Liver (tissue), 9 donors: ENCODE data around the gene COL26A1. TPM values are rescaled to one million over a fixed set of nuclear protein-coding genes. Genes with fewer than 3 reads are reported as not detected.

Experiments
- DNase-seq: peaks from one replicate; pipeline ENCODE4 v3.0.0-alpha.2; 2017; ENCODE audit warnings: low spot score
- H3K27ac ChIP-seq, 2 donors: one replicate each; pipeline ENCODE4 v1.7.0; 2013; ENCODE audit warnings: inconsistent platforms in 2 of 2, low read length in 2 of 2, control low read depth in 1 of 2, low read depth in 1 of 2, mild to moderate bottlenecking in 1 of 2
- H3K27me3 ChIP-seq, 4 donors: one replicate each; pipeline versions ENCODE4 v1.6.1 to v1.7.0; 2013; ENCODE audit warnings: low read length in 3 of 4, inconsistent platforms in 1 of 4, mild to moderate bottlenecking in 1 of 4, moderate library complexity in 1 of 4; ENCODE audit not compliant: control insufficient read depth in 4 of 4, insufficient read depth in 4 of 4
- H3K36me3 ChIP-seq, 4 donors: one replicate each; pipeline versions ENCODE4 v1.6.1 to v1.7.0; 2013; ENCODE audit warnings: low read length in 3 of 4, mild to moderate bottlenecking in 3 of 4, low read depth in 1 of 4, moderate library complexity in 1 of 4; ENCODE audit not compliant: control insufficient read depth in 4 of 4, insufficient read depth in 3 of 4
- H3K4me1 ChIP-seq, 4 donors: one replicate each; pipeline versions ENCODE4 v1.6.1 to v1.7.0; 2013; ENCODE audit warnings: low read length in 3 of 4, mild to moderate bottlenecking in 3 of 4, moderate library complexity in 1 of 4; ENCODE audit not compliant: control insufficient read depth in 4 of 4, insufficient read depth in 4 of 4
- H3K4me3 ChIP-seq, 3 donors: one replicate each; pipeline versions ENCODE4 v1.6.1 to v1.7.0; 2013; ENCODE audit warnings: low read length in 3 of 3, control low read depth in 1 of 3, low read depth in 1 of 3, mild to moderate bottlenecking in 1 of 3
- H3K9ac ChIP-seq, 2 donors: one replicate each; pipeline ENCODE4 v1.7.0; 2013; ENCODE audit warnings: low read length in 2 of 2, mild to moderate bottlenecking in 2 of 2, moderate library complexity in 2 of 2, control low read depth in 1 of 2, low read depth in 1 of 2
- H3K9me3 ChIP-seq, 4 donors: one replicate each; pipeline versions ENCODE4 v1.6.1 to v1.7.0; 2013; ENCODE audit warnings: low read length in 3 of 4; ENCODE audit not compliant: control insufficient read depth in 4 of 4
- CTCF ChIP-seq: fragments of 150-350 bp; IDR thresholded peaks from 2 replicates; pipeline ENCODE4 v1.5.1; 2017; ENCODE audit warnings: improper control_type of control experiment, low read depth, low read length; ENCODE audit not compliant: missing input control
- EGR1 ChIP-seq, 2 donors: IDR thresholded peaks; 2 replicates each; pipeline ENCODE4 v1.6.1; 2016 to 2018; ENCODE audit warnings: antibody characterized with exemption in 2 of 2, low read depth in 2 of 2
- FOXA1 ChIP-seq: IDR thresholded peaks from 2 replicates; pipeline ENCODE4 v1.6.1; 2016; ENCODE audit warnings: antibody characterized with exemption
- GABPA ChIP-seq, 2 donors: IDR thresholded peaks in 1 of 2; conservative IDR thresholded peaks in 1 of 2; 2 replicates each; pipeline ENCODE4 v1.6.1; 2016; ENCODE audit warnings: antibody characterized with exemption in 2 of 2, mild to moderate bottlenecking in 1 of 2, moderate library complexity in 1 of 2
- HNF4A ChIP-seq, 2 donors: conservative IDR thresholded peaks; 2 replicates each; pipeline ENCODE4 v1.6.1; 2016; ENCODE audit warnings: antibody characterized with exemption in 2 of 2, mild to moderate bottlenecking in 2 of 2
- HNF4G ChIP-seq: IDR thresholded peaks from 2 replicates; pipeline ENCODE4 v1.6.1; 2016; ENCODE audit warnings: antibody characterized with exemption
- JUND ChIP-seq, 2 donors: IDR thresholded peaks; 2 replicates each; pipeline ENCODE4 v1.6.1; 2016; ENCODE audit warnings: antibody characterized with exemption in 2 of 2
- NR2F2 ChIP-seq: IDR thresholded peaks from 2 replicates; pipeline ENCODE4 v1.6.1; 2016; ENCODE audit warnings: antibody characterized with exemption
- RAD21 ChIP-seq, 2 donors: IDR thresholded peaks; 2 replicates each; pipeline ENCODE4 v1.6.1; 2016; ENCODE audit warnings: antibody characterized with exemption in 2 of 2, mild to moderate bottlenecking in 2 of 2
- RXRA ChIP-seq, 2 donors: IDR thresholded peaks; 2 replicates each; pipeline ENCODE4 v1.6.1; 2017 to 2018; ENCODE audit warnings: antibody characterized with exemption in 2 of 2, mild to moderate bottlenecking in 1 of 2
- SP1 ChIP-seq: IDR thresholded peaks from 2 replicates; pipeline ENCODE4 v1.6.1; 2018; ENCODE audit warnings: antibody characterized with exemption, mild to moderate bottlenecking
- TAF1 ChIP-seq: conservative IDR thresholded peaks from 2 replicates; pipeline ENCODE4 v1.6.1; 2016; ENCODE audit warnings: antibody characterized with exemption, mild to moderate bottlenecking
- YY1 ChIP-seq: IDR thresholded peaks from 2 replicates; pipeline ENCODE4 v1.6.1; 2016; ENCODE audit warnings: antibody characterized with exemption, mild to moderate bottlenecking
- ZBTB33 ChIP-seq: IDR thresholded peaks from 2 replicates; pipeline ENCODE4 v1.6.1; 2016; ENCODE audit warnings: antibody characterized with exemption
- WGBS: extraction: QIAGEN DNeasy Blood & Tissue Kit; methylation state at CpG from one replicate; pipeline ENCODE4 v1.1.7; 2013; 5-methylcytosine and 5-hydroxymethylcytosine counted together
- polyA plus RNA-seq, 2 donors: library from polyadenylated mRNA; stranded (reverse) in 1 of 2; unstranded in 1 of 2; fragments of 200-250 nt in 1 of 2; fragments of >200 nt in 1 of 2; fragmentation: Nextera tagmentation in 1 of 2; extraction: Ambion mirVana in 1 of 2; gene quantifications; one replicate each; pipeline versions ENCODE4 v1.2.1 to v1.2.3, GENCODE V29; 2013 to 2015
- total RNA-seq, 2 donors: library from RNA; depleted of rRNA; stranded (reverse); fragments of >200 nt; gene quantifications; one replicate each; pipeline ENCODE4 v1.2.3, GENCODE V29; 2014
- TF ChIP-seq, protein P1 (sequence below): IDR thresholded peaks from 2 replicates; pipeline ENCODE4 v1.6.1; 2016; ENCODE audit warnings: antibody characterized with exemption
- TF ChIP-seq, protein P2 (sequence below): IDR thresholded peaks from 2 replicates; pipeline ENCODE4 v1.6.1; 2016; ENCODE audit warnings: antibody characterized with exemption, mild to moderate bottlenecking
- donor health status: healthy.
- donor health status: healthy.
- donor health status: healthy.
- donor health status: healthy.
- donor health status: healthy.

COL26A1 gene
- total and polyA plus RNA-seq, 4 donors: 0.76 to 1.8 (median 0.96) TPM

DNA sequence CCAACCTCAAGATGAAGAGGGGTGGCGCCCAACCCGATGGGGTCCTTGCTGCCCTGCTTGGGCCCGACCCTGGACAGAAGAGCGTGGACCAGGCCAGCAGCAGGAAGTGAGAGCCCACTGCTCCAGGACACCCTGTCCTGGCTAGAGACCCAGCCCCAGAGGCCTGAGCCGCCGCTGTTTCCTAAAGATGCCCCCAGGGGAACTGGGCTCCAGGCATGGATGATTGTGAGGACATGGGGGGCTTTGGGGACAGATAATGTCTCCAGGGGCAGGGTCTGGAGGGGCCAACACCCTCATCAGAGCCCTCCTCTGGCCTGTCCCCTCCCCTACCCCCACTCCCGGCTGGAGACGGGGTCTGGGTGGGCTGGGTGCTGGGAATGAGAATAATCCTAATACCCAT, 194.7 kb downstream of the COL26A1 start:
- TF ChIP-seq HNF4A (conservative IDR thresholded peaks at IDR 0.05) (no peak), FOXA1 (no peak), TAF1 (no peak), CTCF (no peak), HNF4G (no peak), JUND (IDR thresholded peaks at IDR 0.05) (no peak), RAD21 (IDR thresholded peaks at IDR 0.05) (no peak), YY1 (no peak), SP1 (no peak), NR2F2 (no peak), EGR1 (IDR thresholded peaks at IDR 0.05; ENCODE audit: low read depth in 2 of 2) (no peak), ZBTB33 (no peak)
- TF ChIP-seq, protein P1, sequence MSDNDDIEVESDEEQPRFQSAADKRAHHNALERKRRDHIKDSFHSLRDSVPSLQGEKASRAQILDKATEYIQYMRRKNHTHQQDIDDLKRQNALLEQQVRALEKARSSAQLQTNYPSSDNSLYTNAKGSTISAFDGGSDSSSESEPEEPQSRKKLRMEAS: no peak
- DNase-seq: no peak
- H3K4me1 ChIP-seq: no peaks in the 10 kb centered on the region
- H3K9ac ChIP-seq: no peak overlapping the region
- H3K27ac ChIP-seq: no peak overlapping the region
- H3K4me3 ChIP-seq: no peak overlapping the region
- 90% methylated on average over 8 of the region's 8 CpGs for WGBS
- no peaks in the 10 kb centered on the region for H3K36me3 ChIP-seq
- no peaks in the 10 kb centered on the region for H3K9me3 ChIP-seq
- H3K27me3 ChIP-seq: no peaks in the 10 kb centered on the region

DNA sequence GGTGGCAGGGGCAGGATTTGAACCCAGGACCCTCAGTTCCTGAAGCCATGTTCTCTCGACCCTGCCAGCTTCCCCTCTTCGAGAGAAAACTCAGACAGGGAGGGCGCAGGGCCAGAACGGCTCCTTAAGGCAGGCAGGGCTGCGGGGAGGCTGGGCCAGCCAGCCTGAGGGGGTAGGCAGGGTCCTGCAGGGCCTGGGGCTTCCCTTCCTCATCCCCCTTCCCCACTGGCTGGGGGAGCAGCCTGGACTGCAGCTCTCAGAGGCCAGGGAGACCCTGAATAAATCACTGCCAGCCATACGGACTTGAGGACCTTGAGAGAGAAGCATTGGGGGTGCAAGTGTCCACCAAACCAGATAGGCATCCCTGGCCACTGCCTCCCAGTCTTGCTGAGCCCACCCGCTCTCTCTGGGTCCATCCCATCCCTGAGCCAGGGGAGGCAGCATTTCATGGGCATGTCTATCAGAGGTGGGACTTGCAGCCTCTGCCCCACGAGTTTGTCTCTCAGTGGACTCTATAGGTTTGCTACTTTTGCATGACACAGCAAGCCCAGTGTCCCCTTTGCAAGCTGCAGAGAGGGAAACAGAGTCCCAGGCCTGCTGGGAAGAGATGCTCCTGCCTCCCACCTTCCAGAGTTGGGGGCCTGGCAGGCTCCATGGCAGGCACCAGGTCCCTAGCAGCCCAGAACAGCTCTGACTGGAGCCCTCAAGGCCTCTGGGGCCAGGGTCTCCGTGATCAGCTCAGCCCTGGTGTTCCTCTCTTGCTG, 195.5 kb downstream of the COL26A1 start:
- H3K27ac ChIP-seq: no peak overlapping the region
- 84% methylated on average over 9 of the region's 9 CpGs for WGBS
- TF ChIP-seq TAF1: no peak
- TF ChIP-seq FOXA1: no peak
- TF ChIP-seq RXRA (IDR thresholded peaks at IDR 0.05): no peak
- TF ChIP-seq RAD21 (IDR thresholded peaks at IDR 0.05): no peak
- TF ChIP-seq SP1: no peak
- no peak for TF ChIP-seq ZBTB33
- TF ChIP-seq, protein P2, sequence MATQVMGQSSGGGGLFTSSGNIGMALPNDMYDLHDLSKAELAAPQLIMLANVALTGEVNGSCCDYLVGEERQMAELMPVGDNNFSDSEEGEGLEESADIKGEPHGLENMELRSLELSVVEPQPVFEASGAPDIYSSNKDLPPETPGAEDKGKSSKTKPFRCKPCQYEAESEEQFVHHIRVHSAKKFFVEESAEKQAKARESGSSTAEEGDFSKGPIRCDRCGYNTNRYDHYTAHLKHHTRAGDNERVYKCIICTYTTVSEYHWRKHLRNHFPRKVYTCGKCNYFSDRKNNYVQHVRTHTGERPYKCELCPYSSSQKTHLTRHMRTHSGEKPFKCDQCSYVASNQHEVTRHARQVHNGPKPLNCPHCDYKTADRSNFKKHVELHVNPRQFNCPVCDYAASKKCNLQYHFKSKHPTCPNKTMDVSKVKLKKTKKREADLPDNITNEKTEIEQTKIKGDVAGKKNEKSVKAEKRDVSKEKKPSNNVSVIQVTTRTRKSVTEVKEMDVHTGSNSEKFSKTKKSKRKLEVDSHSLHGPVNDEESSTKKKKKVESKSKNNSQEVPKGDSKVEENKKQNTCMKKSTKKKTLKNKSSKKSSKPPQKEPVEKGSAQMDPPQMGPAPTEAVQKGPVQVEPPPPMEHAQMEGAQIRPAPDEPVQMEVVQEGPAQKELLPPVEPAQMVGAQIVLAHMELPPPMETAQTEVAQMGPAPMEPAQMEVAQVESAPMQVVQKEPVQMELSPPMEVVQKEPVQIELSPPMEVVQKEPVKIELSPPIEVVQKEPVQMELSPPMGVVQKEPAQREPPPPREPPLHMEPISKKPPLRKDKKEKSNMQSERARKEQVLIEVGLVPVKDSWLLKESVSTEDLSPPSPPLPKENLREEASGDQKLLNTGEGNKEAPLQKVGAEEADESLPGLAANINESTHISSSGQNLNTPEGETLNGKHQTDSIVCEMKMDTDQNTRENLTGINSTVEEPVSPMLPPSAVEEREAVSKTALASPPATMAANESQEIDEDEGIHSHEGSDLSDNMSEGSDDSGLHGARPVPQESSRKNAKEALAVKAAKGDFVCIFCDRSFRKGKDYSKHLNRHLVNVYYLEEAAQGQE: no peak
- TF ChIP-seq NR2F2: no peak
- no peak for TF ChIP-seq YY1
- TF ChIP-seq GABPA (IDR thresholded peaks at IDR 0.05 in 1 of 2, conservative IDR thresholded peaks at IDR 0.05 in 1 of 2): no peak
- TF ChIP-seq HNF4G: no peak
- TF ChIP-seq JUND (IDR thresholded peaks at IDR 0.05): no peak
- H3K36me3 ChIP-seq: no peaks in the 10 kb centered on the region
- DNase-seq: no peak
- H3K4me3 ChIP-seq: no peak overlapping the region
- H3K4me1 ChIP-seq: no peaks in the 10 kb centered on the region
- H3K9me3 ChIP-seq: no peaks in the 10 kb centered on the region
- no peak overlapping the region for H3K9ac ChIP-seq
- no peaks in the 10 kb centered on the region for H3K27me3 ChIP-seq
